ENCODE results near the gene WDCP.

- TF ChIP-seq, protein P1, sequence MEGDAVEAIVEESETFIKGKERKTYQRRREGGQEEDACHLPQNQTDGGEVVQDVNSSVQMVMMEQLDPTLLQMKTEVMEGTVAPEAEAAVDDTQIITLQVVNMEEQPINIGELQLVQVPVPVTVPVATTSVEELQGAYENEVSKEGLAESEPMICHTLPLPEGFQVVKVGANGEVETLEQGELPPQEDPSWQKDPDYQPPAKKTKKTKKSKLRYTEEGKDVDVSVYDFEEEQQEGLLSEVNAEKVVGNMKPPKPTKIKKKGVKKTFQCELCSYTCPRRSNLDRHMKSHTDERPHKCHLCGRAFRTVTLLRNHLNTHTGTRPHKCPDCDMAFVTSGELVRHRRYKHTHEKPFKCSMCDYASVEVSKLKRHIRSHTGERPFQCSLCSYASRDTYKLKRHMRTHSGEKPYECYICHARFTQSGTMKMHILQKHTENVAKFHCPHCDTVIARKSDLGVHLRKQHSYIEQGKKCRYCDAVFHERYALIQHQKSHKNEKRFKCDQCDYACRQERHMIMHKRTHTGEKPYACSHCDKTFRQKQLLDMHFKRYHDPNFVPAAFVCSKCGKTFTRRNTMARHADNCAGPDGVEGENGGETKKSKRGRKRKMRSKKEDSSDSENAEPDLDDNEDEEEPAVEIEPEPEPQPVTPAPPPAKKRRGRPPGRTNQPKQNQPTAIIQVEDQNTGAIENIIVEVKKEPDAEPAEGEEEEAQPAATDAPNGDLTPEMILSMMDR (IDR thresholded peaks at IDR 0.05) = no peak
- no peak for TF ChIP-seq POLR2A (IDR thresholded peaks at IDR 0.05)
- no peak for TF ChIP-seq EP300 (IDR thresholded peaks at IDR 0.05)
- TF ChIP-seq POLR2AphosphoS5 (IDR thresholded peaks at IDR 0.05) = no peak
Observed at GRCh38 chr2:24009680-24010476, 37.3 kb downstream of the WDCP start, which contains the start of gene MFSD2B.

Data from stomach (tissue), 4 donors.